Endothelial cell of umbilical vein (primary cell): ENCODE data around the gene CAV2. TPM values are rescaled to one million over a fixed set of nuclear protein-coding genes. Genes with fewer than 3 reads are reported as not detected.

Experiments
- BruUV-seq: library from RNA; stranded (reverse); fragments of 400-500 nt; replicated peaks from 2 replicates; lab custom pipeline; 2021; lab: Mats Ljungman, UMichigan
- CTCF ChIA-PET: fragments of 300-600, 350-600 bp; sonication (Branson Sonifier 250); formaldehyde crosslinking; loops from one replicate; lab custom pipeline; 2021; ENCODE audit warnings: antibody characterized with exemption, inconsistent platforms; lab: Charles Lee
- POLR2A ChIA-PET: fragments of 300-600, 350-600 bp; sonication (Branson Sonifier 250); formaldehyde crosslinking; loops from one replicate; lab custom pipeline; 2021; ENCODE audit warnings: antibody characterized with exemption, inconsistent platforms; lab: Charles Lee
- DNase-seq: peaks from one replicate; pipeline ENCODE4 v3.0.0-alpha.2; 2011; ENCODE audit warnings: low read depth, low spot score
- FAIRE-seq: peaks from 2 replicates; lab custom pipeline; 2011; peaks lifted over from hg19 to GRCh38; lab: Jason Lieb, UNC
- H2AFZ ChIP-seq: 2 replicates; pipeline ENCODE4 v1.6.0; 2012; ENCODE audit warnings: low read depth, low read length, control low read depth, inconsistent platforms
- H3K27ac ChIP-seq: 2 replicates; pipeline ENCODE4 v1.5.1; 2011; ENCODE audit warnings: low read depth, mild to moderate bottlenecking, control low read depth, low read length, moderate library complexity; ENCODE audit not compliant: insufficient read depth
- H3K27me3 ChIP-seq, 2 experiments: 2 replicates each; pipeline versions ENCODE4 v1.6.0 to v1.6.1; 2011; ENCODE audit warnings: low read length in 2 of 2, mixed read lengths in 1 of 2; ENCODE audit not compliant: control insufficient read depth in 2 of 2, insufficient read depth in 2 of 2
- H3K36me3 ChIP-seq, 2 experiments: 2 replicates in 1 of 2; 3 replicates in 1 of 2; pipeline ENCODE4 v1.5.1; 2011; ENCODE audit warnings: low read length in 2 of 2, mild to moderate bottlenecking in 1 of 2, moderate library complexity in 1 of 2; ENCODE audit not compliant: control insufficient read depth in 2 of 2, insufficient read depth in 2 of 2; ENCODE audit errors: extremely low read depth in 1 of 2
- H3K4me1 ChIP-seq: 3 replicates; pipeline ENCODE4 v1.5.1; 2011; ENCODE audit warnings: mild to moderate bottlenecking, low read length; ENCODE audit not compliant: control insufficient read depth, insufficient read depth; ENCODE audit errors: extremely low read depth
- H3K4me2 ChIP-seq: 2 replicates; pipeline ENCODE4 v1.6.1; 2011; ENCODE audit warnings: low read length, control low read depth, mixed read lengths; ENCODE audit not compliant: insufficient read depth
- H3K4me3 ChIP-seq, 3 experiments: fragments of 200-600 bp in 1 of 3; sonication (generic), shearing (Covaris generic) in 1 of 3; replicated peaks in 1 of 3; 2 replicates each; pipeline ENCODE4 v1.5.1; 2011 to 2016; ENCODE audit warnings: control low read depth in 3 of 3, low read length in 3 of 3, mild to moderate bottlenecking in 2 of 3, inconsistent platforms in 1 of 3, low read depth in 1 of 3, moderate library complexity in 1 of 3; ENCODE audit not compliant: insufficient read depth in 1 of 3
- H3K79me2 ChIP-seq: 2 replicates; pipeline ENCODE4 v1.6.0; 2012; ENCODE audit warnings: low read length, inconsistent platforms; ENCODE audit not compliant: control insufficient read depth, insufficient read depth
- H3K9ac ChIP-seq: replicated peaks from 2 replicates; pipeline ENCODE3; 2011; ENCODE audit warnings: low read length, control low read depth; ENCODE audit not compliant: insufficient read depth; ENCODE audit errors: extremely low read depth
- H3K9me1 ChIP-seq: replicated peaks from 3 replicates; pipeline ENCODE4 v1.6.0; 2011; ENCODE audit warnings: mild to moderate bottlenecking, low read length; ENCODE audit not compliant: control insufficient read depth, insufficient read depth; ENCODE audit errors: extremely low read depth
- H3K9me3 ChIP-seq: replicated peaks from 2 replicates; pipeline ENCODE4 v1.5.1; 2012; ENCODE audit warnings: low read length, inconsistent platforms; ENCODE audit not compliant: control insufficient read depth, insufficient read depth
- H4K20me1 ChIP-seq: replicated peaks from 2 replicates; pipeline ENCODE3; 2011; ENCODE audit warnings: mild to moderate bottlenecking, low read length; ENCODE audit not compliant: control insufficient read depth, insufficient read depth; ENCODE audit errors: extremely low read depth
- CTCF ChIP-seq, 2 donors: IDR thresholded peaks; 1 replicate in 1 of 2; 2 replicates in 1 of 2; pipeline ENCODE4 v1.5.1; 2011; ENCODE audit warnings: low read length in 2 of 2, mild to moderate bottlenecking in 2 of 2, moderate library complexity in 2 of 2, control low read depth in 1 of 2, inconsistent platforms in 1 of 2, low read depth in 1 of 2; ENCODE audit not compliant: insufficient read depth in 1 of 2; ENCODE audit errors: extremely low read depth in 1 of 2
- EZH2 ChIP-seq: IDR thresholded peaks from 2 replicates; pipeline ENCODE4 v1.6.1; 2012; ENCODE audit warnings: borderline replicate concordance, low read depth, mild to moderate bottlenecking, moderate library complexity, low read length, inconsistent platforms; ENCODE audit not compliant: severe bottlenecking
- FOS ChIP-seq: IDR thresholded peaks from 2 replicates; pipeline ENCODE4 v1.6.1; 2011; ENCODE audit warnings: mild to moderate bottlenecking, low read length, moderate library complexity, borderline replicate concordance; ENCODE audit not compliant: insufficient read depth
- GATA2 ChIP-seq: IDR thresholded peaks from 2 replicates; pipeline ENCODE4 v1.7.0; 2011; ENCODE audit warnings: low read depth, mild to moderate bottlenecking, moderate library complexity, mixed read lengths, low read length; ENCODE audit not compliant: insufficient read length, insufficient read depth
- JUN ChIP-seq: IDR thresholded peaks from 2 replicates; pipeline ENCODE4 v1.6.1; 2011; ENCODE audit warnings: borderline replicate concordance, low read depth; ENCODE audit not compliant: insufficient read length, insufficient read depth
- MYC ChIP-seq: IDR thresholded peaks from one replicate; pipeline ENCODE4 v1.6.1; 2011; ENCODE audit warnings: mild to moderate bottlenecking, low read depth, low read length
- POLR2A ChIP-seq: IDR thresholded peaks from 2 replicates; pipeline ENCODE4 v1.6.1; 2012; ENCODE audit warnings: low read depth, mild to moderate bottlenecking, control low read depth, low read length
- POLR2AphosphoS5 ChIP-seq: IDR thresholded peaks from 2 replicates; pipeline ENCODE4 v1.6.1; 2012; ENCODE audit warnings: low read depth, mild to moderate bottlenecking, control low read depth, low read length, moderate library complexity; ENCODE audit not compliant: insufficient read depth
- dilution Hi-C: fragments of 300-500 bp; cut with MboI; formaldehyde crosslinking; loops from one replicate; pipeline ENCODE4 v1.15.0; 2019; ENCODE audit warnings: low sequenced_read_pairs; ENCODE audit not compliant: extremely low pct_ligation_motif_present
- intact Hi-C: fragments of 100-400 bp; cut with micrococcal nuclease; formaldehyde crosslinking; loops from one replicate; pipeline ENCODE4 v1.10.0; 2022
- polyA plus RNA-seq, 4 experiments: library from polyadenylated mRNA; depleted of rRNA in 3 of 4; stranded (reverse) in 3 of 4; unstranded in 1 of 4; fragments of >200 nt; gene quantifications; 2 replicates each; pipeline versions ENCODE4 v1.2.1 to v1.2.3, GENCODE V29; 2011 to 2012; ENCODE audit warnings: missing spikeins in 1 of 4
- total RNA-seq: library from RNA; stranded (reverse); gene quantifications from 2 replicates; pipeline ENCODE4 v1.2.3, GENCODE V29; 2021
- TF ChIP-seq, protein P1 (sequence below): IDR thresholded peaks from 2 replicates; pipeline ENCODE4 v1.6.1; 2011; ENCODE audit not compliant: insufficient read depth, insufficient read length

The CAV2 gene
- total and polyA plus RNA-seq, 2 donors (not counting 3 experiments of a cell fraction or from before 2014, with no cell fraction given): 179 to 327 TPM

- Histone ChIP-seq H3K4me3 (no peak overlapping the region), H3K27me3 (no peaks in the 10 kb centered on the region), H3K9me1 (no peaks in the 10 kb centered on the region), H3K4me2 (no peak overlapping the region), H3K79me2 (no peaks in the 10 kb centered on the region), H3K36me3 (no peaks in the 10 kb centered on the region), H2AFZ (no peak overlapping the region), H4K20me1 (no peaks in the 10 kb centered on the region), H3K27ac (no peak overlapping the region), H3K9me3 (no peaks in the 10 kb centered on the region), H3K9ac (no peak overlapping the region), H3K4me1 (peaks cover 12% of the 10 kb centered on the region)
- dilution Hi-C loops (no loop called here), intact Hi-C loops (no loop called here)
- BruUV-seq: no TSS peak
- TF ChIP-seq GATA2: no peak
- TF ChIP-seq FOS: no peak
- TF ChIP-seq CTCF (IDR thresholded peaks at IDR 0.05; ENCODE audit: extremely low read depth in 1 of 2, insufficient read depth in 1 of 2, low read depth in 1 of 2, low read length in 2 of 2): no peak
- TF ChIP-seq EZH2: no peak
- TF ChIP-seq POLR2A: no peak
- TF ChIP-seq, protein P1, sequence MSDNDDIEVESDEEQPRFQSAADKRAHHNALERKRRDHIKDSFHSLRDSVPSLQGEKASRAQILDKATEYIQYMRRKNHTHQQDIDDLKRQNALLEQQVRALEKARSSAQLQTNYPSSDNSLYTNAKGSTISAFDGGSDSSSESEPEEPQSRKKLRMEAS: no peak
- TF ChIP-seq JUN: no peak
- TF ChIP-seq POLR2AphosphoS5: no peak
- no peak for TF ChIP-seq MYC
- DNase-seq (no peak), FAIRE-seq (no peak)
- ChIA-PET POLR2A (no interaction called here), CTCF (interaction anchor here (1.0 to 1.6 kb wide), 6 partner anchors 12 to 72 kb away, joined by 3 to 7 read pairs (median 4); no protein-coding TSS in a partner anchor)
These were observed 45.2 kb upstream of the CAV2 start for GRCh38 chr7:116454377-116454776.
